T-helper 17 cell (primary cell): ENCODE data around the gene GNAS-AS1. TPM values are rescaled to one million over a fixed set of nuclear protein-coding genes. Genes with fewer than 3 reads are reported as not detected.
A peak's percentile ranks its signal among the peaks of the same experiment; 100 is the strongest.

Experiments
- ATAC-seq: fragments of 150-1000 bp; cut with Tn5 transposase; 2 replicates; pipeline ENCODE4 v1.10.0; 2021; ENCODE audit warnings: mild to moderate bottlenecking, moderate library complexity
- DNase-seq, 3 donors: peaks; one replicate each; pipeline versions ENCODE4 v3.0.0 to v3.0.0-alpha.2; 2020 to 2021
- H3K9me3 ChIP-seq: one replicate; pipeline ENCODE4 v1.7.0; 2013; ENCODE audit warnings: low read length, mild to moderate bottlenecking; ENCODE audit not compliant: control insufficient read depth, poor library complexity, severe bottlenecking
- H3K27ac Mint-ChIP-seq: one replicate; pipeline ENCODE4 v1.8.0; 2022; ENCODE audit warnings: mild to moderate bottlenecking, moderate library complexity, mixed read lengths
- H3K27me3 Mint-ChIP-seq: one replicate; pipeline ENCODE4 v1.8.0; 2022; ENCODE audit warnings: mixed read lengths
- H3K36me3 Mint-ChIP-seq: one replicate; pipeline ENCODE4 v1.8.0; 2022; ENCODE audit warnings: low read depth, mixed read lengths
- H3K4me1 Mint-ChIP-seq: one replicate; pipeline ENCODE4 v1.8.0; 2022; ENCODE audit warnings: mild to moderate bottlenecking, mixed read lengths
- H3K4me3 Mint-ChIP-seq: one replicate; pipeline ENCODE4 v1.8.0; 2022; ENCODE audit warnings: mild to moderate bottlenecking, moderate library complexity, mixed read lengths
- total RNA-seq, 4 donors: library from RNA in 2 of 4; stranded (reverse) in 2 of 4; gene quantifications; one replicate each; pipeline ENCODE4 v1.2.3 and lab custom pipeline; 2022 to 2026

GNAS-AS1 gene
- total RNA-seq, 2 donors from 2014 or later = 0.72 TPM; not detected in 1

- H3K4me3 Mint-ChIP-seq = peak overlapping the region; percentile 98
- no peaks in the 10 kb centered on the region for H3K9me3 ChIP-seq
- peaks cover 35% of the 10 kb centered on the region for H3K4me1 Mint-ChIP-seq
- peaks cover 3% of the 10 kb centered on the region for H3K36me3 Mint-ChIP-seq
- no peaks in the 10 kb centered on the region for H3K27me3 Mint-ChIP-seq
- ATAC-seq (peak; percentile 1), DNase-seq (peak in 1 of 3 donors; percentile 13)
- peak overlapping the region; percentile 94 for H3K27ac Mint-ChIP-seq
These were observed 41.0 kb upstream of the GNAS-AS1 start for GRCh38 chr20:58891718-58892140.

GRCh38 chr20:58891086-58891717 lies 40.5 kb upstream of the GNAS-AS1 start:
- Mint-ChIP-seq H3K4me3 (peak overlapping the region; percentile 98), H3K27me3 (no peaks in the 10 kb centered on the region), H3K4me1 (peaks cover 34% of the 10 kb centered on the region), H3K27ac (peak overlapping the region; percentile 89), H3K36me3 (peaks cover 3% of the 10 kb centered on the region)
- peak; percentile 64 to 80 (median 71) for DNase-seq
- no peaks in the 10 kb centered on the region for H3K9me3 ChIP-seq
- peak; percentile 34 for ATAC-seq

GRCh38 chr20:58890518-58891085 lies 39.9 kb upstream of the GNAS-AS1 start:
- peak; percentile 24 for ATAC-seq
- Mint-ChIP-seq H3K36me3 (peaks cover 3% of the 10 kb centered on the region), H3K4me1 (peaks cover 29% of the 10 kb centered on the region), H3K27me3 (no peaks in the 10 kb centered on the region), H3K4me3 (peak overlapping the region; percentile 89), H3K27ac (peak overlapping the region; percentile 89)
- peak; percentile 31 to 60 (median 38) for DNase-seq
- H3K9me3 ChIP-seq = no peaks in the 10 kb centered on the region

GRCh38 chr20:58889798-58890517 lies 39.3 kb upstream of the GNAS-AS1 start:
- ATAC-seq = no peak
- Mint-ChIP-seq H3K4me1 (peaks cover 23% of the 10 kb centered on the region), H3K27ac (peak overlapping the region; percentile 89), H3K4me3 (peak overlapping the region; percentile 89), H3K27me3 (no peaks in the 10 kb centered on the region), H3K36me3 (peaks cover 3% of the 10 kb centered on the region)
- no peaks in the 10 kb centered on the region for H3K9me3 ChIP-seq
- peak in 1 of 3 donors; percentile 12 for DNase-seq

GRCh38 chr20:58889334-58889760 lies 38.6 kb upstream of the GNAS-AS1 start:
- Mint-ChIP-seq H3K27ac (peak overlapping the region; percentile 89), H3K4me3 (peak overlapping the region; percentile 89), H3K27me3 (no peaks in the 10 kb centered on the region), H3K4me1 (peaks cover 18% of the 10 kb centered on the region), H3K36me3 (peaks cover 3% of the 10 kb centered on the region)
- ATAC-seq = no peak
- no peaks in the 10 kb centered on the region for H3K9me3 ChIP-seq
- peak in 1 of 3 donors; percentile 9 for DNase-seq

GRCh38 chr20:58888521-58889333 lies 38.0 kb upstream of the GNAS-AS1 start:
- H3K36me3 Mint-ChIP-seq = peaks cover 3% of the 10 kb centered on the region
- no peaks in the 10 kb centered on the region for H3K27me3 Mint-ChIP-seq
- H3K9me3 ChIP-seq = no peaks in the 10 kb centered on the region
- DNase-seq (peak; percentile 66 to 75 (median 70)), ATAC-seq (peak; percentile 69)
- peaks cover 13% of the 10 kb centered on the region for H3K4me1 Mint-ChIP-seq
- H3K27ac Mint-ChIP-seq = peak overlapping the region; percentile 89
- H3K4me3 Mint-ChIP-seq = peak overlapping the region; percentile 85

- Mint-ChIP-seq H3K27ac (peak overlapping the region; percentile 61), H3K4me3 (peak overlapping the region; percentile 85), H3K36me3 (peaks cover 3% of the 10 kb centered on the region), H3K4me1 (peaks cover 9% of the 10 kb centered on the region), H3K27me3 (no peaks in the 10 kb centered on the region)
- H3K9me3 ChIP-seq = no peaks in the 10 kb centered on the region
- DNase-seq (no peak), ATAC-seq (no peak)
These were observed 37.4 kb upstream of the GNAS-AS1 start for GRCh38 chr20:58888103-58888502.

GRCh38 chr20:58886546-58886945 lies 35.8 kb upstream of the GNAS-AS1 start:
- no peak for ATAC-seq
- Mint-ChIP-seq H3K4me3 (no peak overlapping the region), H3K4me1 (no peaks in the 10 kb centered on the region), H3K27ac (no peak overlapping the region), H3K27me3 (no peaks in the 10 kb centered on the region), H3K36me3 (no peaks in the 10 kb centered on the region)
- H3K9me3 ChIP-seq = no peaks in the 10 kb centered on the region
- DNase-seq = no peak

- no peaks in the 10 kb centered on the region for H3K36me3 Mint-ChIP-seq
- no peaks in the 10 kb centered on the region for H3K9me3 ChIP-seq
- no peak overlapping the region for H3K4me3 Mint-ChIP-seq
- DNase-seq (no peak), ATAC-seq (no peak)
- no peak overlapping the region for H3K27ac Mint-ChIP-seq
- no peaks in the 10 kb centered on the region for H3K4me1 Mint-ChIP-seq
- H3K27me3 Mint-ChIP-seq = no peaks in the 10 kb centered on the region
These were observed 34.3 kb upstream of the GNAS-AS1 start for GRCh38 chr20:58884966-58885365.

GRCh38 chr20:58883241-58883691 lies 32.6 kb upstream of the GNAS-AS1 start:
- Mint-ChIP-seq H3K36me3 (no peaks in the 10 kb centered on the region), H3K27me3 (no peaks in the 10 kb centered on the region), H3K4me3 (no peak overlapping the region), H3K4me1 (peaks cover 3% of the 10 kb centered on the region), H3K27ac (no peak overlapping the region)
- ATAC-seq = no peak
- H3K9me3 ChIP-seq = no peaks in the 10 kb centered on the region
- no peak for DNase-seq

GRCh38 chr20:58882704-58883089 lies 32.0 kb upstream of the GNAS-AS1 start:
- DNase-seq (no peak), ATAC-seq (no peak)
- Mint-ChIP-seq H3K4me3 (no peak overlapping the region), H3K4me1 (peaks cover 9% of the 10 kb centered on the region), H3K27ac (no peak overlapping the region), H3K36me3 (no peaks in the 10 kb centered on the region), H3K27me3 (no peaks in the 10 kb centered on the region)
- H3K9me3 ChIP-seq = no peaks in the 10 kb centered on the region

GRCh38 chr20:58880994-58881752 lies 30.5 kb upstream of the GNAS-AS1 start:
- no peak for ATAC-seq
- H3K4me3 Mint-ChIP-seq = no peak overlapping the region
- H3K4me1 Mint-ChIP-seq = peaks cover 13% of the 10 kb centered on the region
- H3K27me3 Mint-ChIP-seq = no peaks in the 10 kb centered on the region
- no peaks in the 10 kb centered on the region for H3K9me3 ChIP-seq
- no peak for DNase-seq
- no peaks in the 10 kb centered on the region for H3K36me3 Mint-ChIP-seq
- no peak overlapping the region for H3K27ac Mint-ChIP-seq
